ENCODE results near the gene MAD1L1.

Gene MAD1L1

GRCh38 chr7:2217206-2217605 lies 15.5 kb downstream of the MAD1L1 start:
- DNase-seq, result no peak

GRCh38 chr7:2215851-2216250 lies 16.9 kb downstream of the MAD1L1 start:
- no peak for DNase-seq

GRCh38 chr7:2214636-2215035 lies 18.1 kb downstream of the MAD1L1 start:
- peak in 1 of 5 experiments; percentile 97 for DNase-seq

- no peak for DNase-seq
Observed at GRCh38 chr7:2213551-2214215, 19.1 kb downstream of the MAD1L1 start.

- DNase-seq, result no peak
Observed at GRCh38 chr7:2212906-2213305, 19.8 kb downstream of the MAD1L1 start.

- DNase-seq, result no peak
Observed at GRCh38 chr7:2211926-2212325, 20.8 kb downstream of the MAD1L1 start.

- DNase-seq, result no peak
Observed at GRCh38 chr7:2211259-2211880, 21.4 kb downstream of the MAD1L1 start.

- DNase-seq, result no peak
Observed at GRCh38 chr7:2210551-2211258, 22.0 kb downstream of the MAD1L1 start.

- DNase-seq, result no peak
Observed at GRCh38 chr7:2209961-2210323, 22.8 kb downstream of the MAD1L1 start.

GRCh38 chr7:2209146-2209960 lies 23.4 kb downstream of the MAD1L1 start:
- peak in 3 of 5 experiments; percentile 18 to 66 (median 25) for DNase-seq

GRCh38 chr7:2208712-2209111 lies 24.0 kb downstream of the MAD1L1 start:
- no peak for DNase-seq

- no peak for DNase-seq
Observed at GRCh38 chr7:2205036-2205780, 27.5 kb downstream of the MAD1L1 start.

GRCh38 chr7:2204446-2204845 lies 28.3 kb downstream of the MAD1L1 start:
- no peak for DNase-seq

GRCh38 chr7:2203766-2204300 lies 28.9 kb downstream of the MAD1L1 start:
- no peak for DNase-seq

- no peak for DNase-seq
Observed at GRCh38 chr7:2202901-2203765, 29.6 kb downstream of the MAD1L1 start.

- no peak for DNase-seq
Observed at GRCh38 chr7:2202361-2202761, 30.4 kb downstream of the MAD1L1 start.

GRCh38 chr7:2201686-2202360 lies 30.9 kb downstream of the MAD1L1 start:
- DNase-seq, result no peak

- no peak for DNase-seq
Observed at GRCh38 chr7:2201128-2201527, 31.6 kb downstream of the MAD1L1 start.

- no peak for DNase-seq
Observed at GRCh38 chr7:2200584-2200980, 32.2 kb downstream of the MAD1L1 start.

GRCh38 chr7:2199956-2200583 lies 32.7 kb downstream of the MAD1L1 start:
- no peak for DNase-seq

All from T-helper 2 cell (primary cell).